ENCODE data around the gene HERPUD1.

DNA sequence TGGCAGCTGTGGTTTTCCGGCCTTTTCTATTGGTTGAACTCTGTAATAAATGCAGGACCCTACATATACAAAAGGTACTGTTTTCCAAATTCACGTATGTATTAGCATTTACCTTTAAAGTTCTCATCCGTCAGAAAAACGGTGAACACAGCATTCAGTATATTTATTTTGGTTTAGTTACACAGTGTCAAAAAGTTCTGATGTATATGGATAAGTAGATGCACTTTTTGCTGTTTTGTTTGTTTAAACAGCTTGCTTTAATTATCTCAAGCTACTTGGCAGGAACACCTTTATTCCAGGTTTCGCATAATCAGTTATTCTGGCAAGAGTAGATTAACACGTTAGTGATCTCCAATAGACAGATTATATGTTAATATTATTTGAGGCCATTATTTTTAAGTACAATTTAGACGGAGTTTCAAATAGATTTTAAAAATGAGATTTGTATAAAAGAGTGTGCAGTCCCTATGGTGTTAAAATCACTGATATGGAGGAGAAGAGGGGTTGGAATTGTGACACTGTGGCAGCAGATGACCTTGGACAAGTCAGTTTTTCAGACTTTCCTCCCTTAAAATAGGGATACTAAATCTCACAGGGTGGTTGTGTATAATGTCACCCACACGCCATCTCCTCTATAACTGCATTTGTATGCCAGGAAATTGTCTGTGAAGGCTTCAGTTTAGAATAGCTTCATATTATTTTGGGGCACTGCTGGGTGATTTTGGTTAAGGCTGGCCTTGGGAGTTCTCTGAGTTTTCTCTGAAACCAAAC, 2.1 kb downstream of the HERPUD1 start:
- no peak for TF ChIP-seq MYNN (CRISPR knock-in tag; IDR thresholded peaks at IDR 0.05; ENCODE audit: low read depth)
- no peak for TF ChIP-seq U2AF1 (optimal IDR thresholded peaks at IDR 0.05; ENCODE audit: low read depth, low read length)
- no peak for TF ChIP-seq ZBTB1 (CRISPR knock-in tag; IDR thresholded peaks at IDR 0.05; ENCODE audit: borderline replicate concordance)
